GM19438 (cell line): Measurements from ENCODE around the gene CCDC78.
A peak's percentile ranks its signal among the peaks of the same experiment; 100 is the strongest.
"Not testable (repeated sequence)": the region's sequence is repeated elsewhere in the genome, so short reads cannot be mapped to it uniquely, and the experiment has no call there.

Source experiments
- ATAC-seq: cut with Tn5 transposase; IDR thresholded peaks from one replicate; pipeline ENCODE4 v1.9.1; 2021; ENCODE audit warnings: low read depth; ENCODE audit not compliant: unreplicated experiment

Gene CCDC78

DNA sequence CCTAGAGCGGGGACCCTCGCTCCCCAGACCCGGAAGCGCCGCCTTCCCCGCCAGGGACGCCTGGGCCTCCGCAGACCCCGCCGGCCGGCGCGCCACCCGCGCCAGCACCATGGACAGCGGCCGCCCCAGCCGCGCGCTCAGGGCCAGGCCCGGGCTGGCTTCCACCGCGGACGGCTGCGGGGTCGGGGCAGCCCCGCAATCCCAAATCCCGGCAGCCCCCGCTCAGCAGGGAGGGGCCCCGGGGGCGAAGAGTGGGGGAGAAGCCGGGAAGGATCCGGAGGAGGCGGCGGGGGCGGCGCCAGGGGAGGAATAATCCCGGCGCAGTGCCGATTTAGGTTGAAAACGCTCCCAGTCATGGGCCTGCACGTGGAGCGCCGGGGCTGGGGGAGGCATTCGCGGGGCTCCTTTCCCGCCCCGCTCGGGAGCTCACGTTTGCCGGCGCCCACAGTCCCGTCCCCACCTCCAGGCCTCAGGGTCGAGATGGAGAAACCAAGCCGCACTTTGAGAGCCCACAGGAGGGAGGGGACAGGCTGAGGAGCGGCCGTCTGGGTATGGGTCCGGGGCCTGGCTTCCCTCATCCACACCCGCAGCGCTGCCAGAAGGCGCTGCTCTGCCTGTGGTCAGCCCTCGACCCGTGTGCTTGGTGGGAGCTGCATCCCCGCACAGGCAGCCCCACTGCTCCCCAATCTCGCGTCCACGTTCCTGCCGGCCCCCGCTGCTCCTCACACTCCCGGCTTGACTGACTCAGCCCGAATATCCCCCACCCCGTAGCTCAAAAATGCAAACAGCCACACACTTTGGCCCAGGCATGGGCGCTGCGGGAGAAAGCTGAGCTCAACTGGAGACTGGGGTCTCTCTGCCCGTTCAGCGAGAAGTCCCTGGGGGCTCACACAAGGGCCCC lies 25.3 kb downstream of the CCDC78 start:
- ATAC-seq, result no peak

DNA sequence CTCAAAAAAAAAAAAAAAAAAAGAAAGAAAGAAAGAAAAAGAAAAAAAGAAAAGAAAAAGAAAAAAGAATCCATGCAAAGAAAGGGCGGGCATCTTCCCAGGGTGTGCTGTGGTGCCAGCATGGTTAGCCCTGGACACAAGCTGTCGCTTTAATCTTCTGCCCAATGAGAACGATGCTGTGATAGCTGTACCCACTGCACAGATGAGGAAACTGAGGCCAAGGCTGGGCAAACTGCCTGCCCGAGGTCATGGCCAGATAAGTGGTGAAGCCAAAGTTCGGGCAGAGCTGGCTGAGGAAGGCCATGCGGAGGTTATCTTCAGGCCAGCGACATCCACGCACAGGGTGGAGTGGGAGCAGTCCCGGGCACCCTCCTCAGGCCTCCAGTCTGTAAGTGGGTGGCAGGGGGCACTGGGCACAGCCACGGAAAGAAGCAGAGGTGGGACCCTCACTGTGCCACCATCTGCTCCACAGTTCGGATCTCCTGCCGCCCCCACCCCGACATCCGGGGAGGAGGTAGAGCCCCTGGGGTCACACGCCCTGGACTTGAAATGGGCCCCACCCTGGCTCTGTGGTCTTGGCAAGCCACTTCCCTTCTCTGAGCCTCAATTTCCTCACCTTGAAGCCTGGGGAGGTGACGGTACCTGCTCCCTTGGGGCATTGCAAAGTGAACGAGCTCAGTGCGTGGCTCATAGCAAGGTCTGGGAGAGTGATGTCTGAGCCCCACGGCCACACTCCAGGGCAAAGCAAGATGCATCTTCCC lies 27.2 kb downstream of the CCDC78 start:
- no peak for ATAC-seq

DNA sequence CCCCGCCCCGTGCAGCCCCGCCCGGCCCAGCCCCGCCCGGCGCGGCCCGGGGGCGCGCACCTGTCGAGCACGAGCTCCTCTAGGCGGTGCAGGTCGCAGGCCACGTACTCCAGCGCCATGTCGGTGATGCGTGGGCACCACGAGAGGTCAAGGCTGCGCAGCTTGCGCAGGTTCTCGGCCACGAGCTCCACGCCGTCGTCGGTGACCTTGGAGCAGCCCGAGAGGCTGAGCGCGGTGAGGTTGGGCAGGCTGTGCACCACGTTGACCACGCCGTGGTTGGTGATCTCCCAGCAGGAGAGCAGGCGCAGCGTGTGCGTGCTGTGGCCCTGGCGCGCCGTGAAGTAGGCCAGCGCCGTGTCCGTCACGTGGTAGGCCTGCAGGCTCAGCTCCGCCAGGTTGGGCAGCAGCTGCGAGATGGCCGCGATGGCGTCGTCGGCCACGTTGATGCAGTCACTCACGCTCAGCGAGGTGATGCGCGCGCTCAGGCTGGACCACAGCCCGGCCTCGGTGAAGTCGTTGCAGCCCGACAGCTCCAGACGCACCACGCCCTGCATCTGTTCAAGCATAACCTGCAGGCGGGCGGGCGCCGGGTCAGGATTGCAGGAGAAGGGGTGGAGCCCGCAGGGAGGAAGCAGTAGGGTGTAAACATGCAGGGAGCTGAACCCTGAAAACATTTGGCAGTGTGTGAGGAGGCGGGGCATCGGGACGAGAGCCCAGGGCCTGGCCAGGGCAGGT lies 30.7 kb downstream of the CCDC78 start:
- no peak for ATAC-seq

DNA sequence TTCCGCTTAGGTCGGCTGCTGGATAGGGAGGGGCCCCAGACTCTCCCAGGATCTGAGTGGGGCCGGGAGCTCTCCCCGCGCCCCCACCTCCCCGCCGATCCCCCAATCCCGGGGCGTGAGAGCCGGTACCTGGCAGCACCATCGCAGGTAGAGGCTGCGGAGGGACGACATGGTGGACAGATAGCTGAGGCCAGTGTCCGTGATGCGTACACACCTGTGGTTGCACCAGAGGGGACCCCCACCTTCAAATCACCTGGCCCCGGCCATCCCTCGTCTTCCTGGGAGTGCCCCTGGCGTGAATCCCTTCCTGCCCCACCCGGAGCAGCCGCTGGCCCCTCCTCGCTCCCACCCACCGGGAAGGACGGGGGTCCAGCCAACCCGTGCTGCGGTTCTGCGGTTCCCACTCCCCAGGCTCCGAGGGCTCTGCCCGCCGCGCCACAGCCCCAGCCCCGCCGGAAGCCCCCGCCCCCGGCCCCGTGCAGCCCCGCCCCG lies 31.3 kb downstream of the CCDC78 start:
- ATAC-seq, result no peak

DNA sequence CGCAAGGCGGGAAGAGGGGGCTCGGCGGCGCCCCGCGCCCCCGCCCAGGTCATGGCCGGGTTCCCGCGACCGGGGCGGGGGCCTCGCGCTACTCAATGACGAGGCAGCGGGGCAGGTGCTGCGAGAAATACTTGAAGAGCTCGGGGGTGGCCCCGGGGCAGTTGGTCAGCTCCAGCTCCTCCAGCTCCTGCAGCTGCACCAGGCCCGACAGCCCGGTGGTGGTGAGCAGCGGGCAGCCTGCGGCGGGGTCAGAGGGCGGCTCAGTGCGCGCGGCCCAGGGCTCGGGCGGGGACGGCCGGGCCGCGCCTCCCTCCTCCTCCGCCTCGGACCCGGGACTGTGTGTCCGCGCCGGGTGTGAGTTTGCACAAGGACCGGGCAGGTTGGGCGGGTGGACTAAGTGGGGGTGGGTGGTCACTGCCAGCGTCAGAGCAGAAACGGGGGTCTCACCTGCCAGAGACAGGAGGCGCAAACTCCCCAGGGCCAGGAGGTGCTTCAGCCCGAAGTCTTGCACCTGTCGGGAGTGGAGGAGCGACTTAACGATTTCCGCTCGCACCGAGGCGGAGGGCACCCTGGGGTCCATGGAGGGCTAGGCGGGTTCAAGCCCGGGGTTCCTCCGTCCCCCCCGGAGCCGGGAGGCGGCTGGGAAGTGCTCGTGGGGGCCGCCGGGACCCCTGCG lies 31.9 kb downstream of the CCDC78 start:
- no peak for ATAC-seq

DNA sequence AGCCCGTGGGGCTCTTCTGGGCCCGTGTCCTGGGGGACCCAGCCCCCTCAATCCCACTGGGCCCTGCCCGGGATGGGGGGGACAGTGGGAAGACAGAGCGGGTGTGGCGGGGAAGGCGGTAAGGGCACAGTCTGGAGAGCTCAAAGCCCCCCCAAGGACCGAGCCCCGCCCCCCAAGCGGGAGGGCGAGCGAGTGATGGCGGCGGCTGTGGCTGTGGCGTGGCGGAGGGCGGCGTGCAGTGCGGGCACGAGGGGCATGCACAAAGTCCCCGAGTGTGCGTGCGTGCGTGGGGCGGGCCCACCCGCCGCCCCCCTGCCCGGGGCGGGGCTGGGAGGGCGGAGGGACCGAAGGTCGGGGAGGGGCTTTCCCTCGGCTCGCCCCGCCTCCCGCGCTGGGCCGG lies 32.5 kb downstream of the CCDC78 start:
- ATAC-seq, result no peak

DNA sequence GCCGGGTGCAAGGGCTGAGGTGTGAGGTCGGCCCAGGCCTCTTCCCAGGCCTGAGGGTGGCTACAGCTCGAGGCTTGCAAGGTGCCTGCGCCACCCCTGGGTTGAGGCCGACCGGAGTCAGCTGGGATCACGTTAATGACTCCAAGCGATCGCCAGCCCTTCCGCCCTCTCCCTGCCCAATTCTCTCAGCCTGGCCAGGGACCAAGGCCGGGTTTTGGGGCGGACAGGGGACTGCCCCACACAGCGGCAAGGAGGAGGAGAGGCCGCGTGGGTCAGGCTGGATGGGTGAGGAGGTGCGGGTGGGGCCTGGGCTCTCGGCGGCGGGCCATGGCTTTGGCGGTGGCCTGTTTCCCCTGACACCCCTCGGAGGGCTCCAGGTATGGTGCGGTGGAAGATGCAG lies 32.9 kb downstream of the CCDC78 start:
- ATAC-seq, result no peak

DNA sequence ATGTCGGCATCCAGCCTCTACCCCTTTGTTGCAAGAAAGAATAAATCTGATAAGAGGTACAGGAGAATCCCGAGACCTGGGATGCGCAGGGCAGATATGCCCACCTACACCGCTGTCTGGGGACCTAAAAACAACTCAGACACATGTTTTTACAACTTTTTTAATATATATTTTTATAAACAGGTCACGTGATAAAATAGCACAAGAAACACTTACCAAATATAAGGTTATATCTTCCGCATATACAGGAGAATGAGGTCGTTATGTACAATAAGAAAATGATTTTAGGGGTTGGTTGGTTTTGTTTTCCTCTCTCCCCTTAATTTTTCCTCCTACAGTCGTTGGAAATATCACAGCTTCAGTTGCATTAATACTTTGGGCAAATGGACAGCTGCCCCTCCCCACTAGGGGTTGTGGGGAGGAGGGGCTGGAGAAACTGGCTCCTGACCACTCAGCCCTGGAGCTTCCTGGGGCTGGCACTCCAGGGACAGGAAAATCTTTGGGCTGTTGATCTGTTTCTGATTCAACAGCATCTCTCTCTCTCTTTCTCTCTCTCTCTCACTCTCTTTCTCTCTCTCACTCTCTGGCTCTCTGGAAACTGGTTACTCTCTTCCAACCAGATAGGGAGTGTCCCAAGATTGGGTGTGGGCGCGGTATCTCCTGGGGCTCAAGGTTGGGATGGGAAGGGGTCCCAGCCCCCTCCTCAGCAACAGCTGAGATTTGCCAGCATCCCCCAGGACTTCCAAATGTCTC lies 33.7 kb downstream of the CCDC78 start:
- ATAC-seq, result no peak

DNA sequence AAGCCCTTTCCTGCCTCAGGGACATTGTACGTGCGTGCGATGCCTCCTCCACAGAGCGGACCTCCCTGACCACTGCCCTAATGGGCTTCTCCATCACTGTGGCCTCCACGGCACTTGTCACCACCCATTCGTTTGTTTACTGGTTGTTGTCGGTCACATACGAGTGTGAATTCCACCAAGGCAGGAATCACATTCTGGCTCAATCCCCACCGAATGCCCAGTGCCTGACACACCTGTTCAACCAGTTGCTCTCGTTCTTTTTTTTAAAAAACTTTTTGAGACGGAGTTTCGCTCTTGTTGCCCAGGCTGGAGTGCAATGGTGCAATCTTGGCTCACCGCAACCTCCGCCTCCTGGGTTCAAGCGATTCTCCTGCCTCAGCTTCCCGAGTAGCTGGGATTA lies 35.0 kb downstream of the CCDC78 start:
- ATAC-seq, result not testable (repeated sequence)

DNA sequence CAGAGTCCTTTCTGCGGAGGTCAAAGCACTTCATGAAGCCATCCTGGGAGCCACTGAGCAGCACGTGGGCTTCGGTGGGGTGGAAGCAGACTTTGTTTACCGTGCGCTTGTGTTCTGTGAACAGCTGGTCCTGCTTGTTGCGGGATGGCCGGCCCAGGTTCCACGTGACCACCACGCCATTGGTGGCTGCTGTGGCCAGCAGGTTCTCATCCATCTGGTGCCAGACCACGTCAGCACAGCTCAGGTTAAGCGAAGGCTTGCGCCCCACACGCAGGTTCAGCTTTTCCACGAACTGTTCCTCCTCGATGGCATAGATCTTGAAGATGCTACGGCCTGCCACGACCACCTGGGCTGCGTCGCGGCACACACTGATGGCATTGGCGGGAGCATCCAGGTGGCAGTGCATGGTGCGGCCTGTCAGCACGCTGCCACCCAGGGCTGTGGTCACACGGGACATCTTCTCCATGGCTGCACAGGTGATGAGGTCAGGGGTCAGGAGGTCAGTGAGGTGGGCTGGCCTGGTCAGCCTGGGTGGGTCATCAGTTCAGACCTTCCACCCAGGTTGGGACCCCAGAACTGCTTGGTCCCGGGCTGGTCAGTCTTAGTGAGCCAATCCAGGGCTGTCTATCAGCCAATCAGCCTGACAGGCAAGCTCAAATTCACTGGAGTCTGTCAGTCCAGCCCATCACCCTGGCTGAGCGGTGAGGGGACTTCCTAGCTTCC lies 36.9 kb downstream of the CCDC78 start:
- no peak for ATAC-seq

DNA sequence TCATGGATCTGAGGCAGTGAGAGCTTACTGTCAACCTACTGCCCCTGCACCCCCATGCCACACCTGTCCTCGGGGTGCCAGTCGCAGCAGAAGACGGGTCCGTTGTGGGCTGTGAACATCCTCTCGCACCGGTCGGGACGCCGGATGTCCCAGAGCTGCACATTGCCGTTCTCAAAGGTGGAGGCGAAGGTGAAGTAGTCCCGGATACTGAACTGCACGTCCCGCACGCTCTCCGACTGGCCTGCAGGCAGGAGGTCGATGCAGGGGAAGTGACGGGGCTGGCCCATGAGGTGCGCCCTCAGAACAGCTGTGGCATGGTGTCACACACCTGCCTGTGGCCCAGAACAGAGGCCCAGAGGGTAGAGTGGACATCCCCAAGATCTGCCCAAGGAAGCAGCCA lies 38.7 kb downstream of the CCDC78 start:
- ATAC-seq, result no peak

DNA sequence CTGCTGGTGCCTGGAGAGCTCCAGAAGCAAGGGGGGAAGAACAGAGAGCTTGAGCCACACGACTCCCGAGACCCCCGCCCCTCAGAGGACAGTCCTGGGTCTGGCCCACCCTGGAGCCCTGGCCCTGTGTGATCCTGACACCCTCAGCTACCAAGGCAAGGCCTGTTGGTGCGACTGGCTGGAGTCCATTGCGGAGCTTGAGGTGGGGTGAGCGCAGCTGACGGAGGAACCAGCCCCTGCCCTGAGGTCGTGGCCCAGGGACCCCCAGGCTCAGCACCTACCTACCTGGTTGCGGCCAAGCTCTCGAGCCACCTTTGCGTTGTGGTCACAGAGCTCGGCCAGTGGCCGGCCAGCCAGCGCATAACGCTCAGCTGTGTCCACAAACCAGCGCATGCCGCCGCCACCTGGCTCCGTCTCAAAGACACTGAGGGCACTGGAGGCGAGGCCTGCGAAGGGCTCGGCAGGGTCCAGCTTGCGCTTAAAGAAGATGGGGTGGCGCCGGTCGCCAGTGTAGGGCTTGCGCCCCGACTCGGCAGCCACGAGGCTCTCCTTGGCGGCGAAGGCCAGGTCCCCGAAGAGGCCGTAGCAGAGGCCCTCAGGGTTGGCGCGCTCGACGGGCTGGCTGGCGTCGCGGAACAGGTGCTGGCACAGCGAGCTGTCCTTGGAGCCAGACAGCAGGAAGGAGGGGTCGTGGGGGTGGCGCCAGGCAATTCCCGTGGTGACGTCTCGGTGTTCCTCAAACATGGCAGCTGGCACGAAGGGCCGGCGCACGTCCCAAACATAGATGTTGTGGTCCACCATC lies 39.6 kb downstream of the CCDC78 start:
- no peak for ATAC-seq

DNA sequence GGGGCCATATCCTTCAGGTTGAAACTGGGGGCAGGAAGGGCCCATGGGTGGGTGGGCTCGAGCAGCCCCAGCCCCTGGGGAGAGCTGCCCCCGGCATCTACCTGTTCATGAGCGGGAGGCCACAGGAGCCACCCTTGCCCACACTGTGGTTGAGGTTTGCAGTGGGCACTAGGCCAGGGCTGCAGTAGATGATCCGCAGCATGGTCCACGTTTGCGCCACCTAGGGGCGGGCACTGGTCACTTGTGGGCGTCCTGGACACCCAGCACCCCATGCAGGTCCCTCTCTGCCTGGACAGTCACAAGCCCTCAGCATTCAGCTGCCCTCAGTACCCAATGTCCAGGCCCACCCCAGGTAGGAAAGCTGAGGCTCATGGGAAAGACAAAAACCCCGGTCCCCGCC lies 40.3 kb downstream of the CCDC78 start:
- no peak for ATAC-seq

DNA sequence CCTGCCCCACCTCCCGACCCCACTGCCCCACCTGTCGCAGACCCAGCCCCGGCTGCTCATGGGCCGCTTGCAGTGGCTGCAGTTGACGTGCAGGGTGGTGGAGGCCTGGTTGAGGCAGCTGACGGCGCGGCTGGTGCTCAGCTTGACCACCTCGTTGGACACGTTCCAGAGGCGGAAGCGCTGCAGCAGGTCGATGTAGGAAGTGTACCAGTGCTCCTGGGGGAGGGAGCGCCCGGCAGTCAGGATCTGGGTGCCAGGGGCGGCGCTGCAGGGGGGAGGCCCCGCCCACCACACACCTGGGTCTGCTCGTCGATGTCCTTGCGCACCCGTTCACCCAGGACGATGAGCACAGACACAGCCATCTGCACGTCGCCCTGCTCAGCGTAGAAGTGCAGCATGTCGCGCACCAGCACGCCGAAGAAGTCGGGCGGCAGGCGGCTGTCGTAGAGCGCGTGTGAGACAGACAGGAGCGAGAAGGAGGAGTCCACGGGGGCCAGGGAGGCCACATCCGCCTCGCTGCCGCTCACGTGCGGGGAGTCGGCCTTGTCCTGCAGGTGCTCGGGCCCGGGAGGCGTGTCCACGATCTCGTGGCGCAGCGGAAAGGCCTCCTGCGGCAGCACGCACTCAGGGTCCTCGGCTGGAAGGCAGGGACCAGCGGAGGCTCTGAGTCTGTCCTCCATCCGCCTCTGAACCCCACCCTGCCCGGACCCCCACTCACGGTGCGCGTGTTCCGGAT lies 41.1 kb downstream of the CCDC78 start:
- no peak for ATAC-seq

DNA sequence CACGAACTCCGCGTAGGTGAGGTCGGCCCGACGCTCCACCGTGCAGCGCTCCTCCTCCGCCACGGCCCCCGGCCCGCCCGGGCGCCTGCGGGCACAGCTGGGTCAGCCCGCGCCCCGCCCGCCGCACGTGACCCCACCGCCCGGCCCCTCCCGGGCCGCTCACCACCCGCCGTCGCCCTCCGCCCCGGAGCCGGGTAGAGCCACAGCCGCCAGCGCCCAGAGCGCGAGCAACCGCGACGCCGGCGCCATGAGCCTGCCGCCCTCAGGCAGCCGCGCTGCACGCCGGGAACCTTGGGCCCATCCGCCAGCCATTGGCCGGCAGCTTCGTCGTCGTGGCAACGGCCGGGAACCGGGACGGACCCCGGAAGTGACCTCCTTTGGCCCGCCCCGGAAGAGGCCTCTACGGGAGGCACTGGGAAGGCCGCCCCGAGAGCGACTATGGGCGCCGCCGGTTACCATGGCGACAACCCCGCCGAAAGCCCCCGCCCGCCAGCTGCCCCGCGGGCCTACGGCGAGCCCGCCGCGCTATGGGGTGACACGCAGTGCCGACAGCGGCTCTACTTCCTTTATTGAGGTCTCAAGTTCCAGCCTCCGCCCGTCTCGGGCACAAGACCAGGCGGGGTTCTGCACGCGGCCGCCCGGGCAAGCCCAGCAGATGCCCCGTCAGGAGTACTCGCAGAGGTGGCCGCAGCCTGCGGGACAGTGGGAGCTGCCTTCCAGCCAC lies 42.0 kb downstream of the CCDC78 start, which contains the start of gene JMJD8:
JMJD8 (minus strand) TSS at position 264 of the 724 bp plus-strand sequence; CDS start at position 249, 15 bp downstream.
- ATAC-seq, result peak; percentile 60

DNA sequence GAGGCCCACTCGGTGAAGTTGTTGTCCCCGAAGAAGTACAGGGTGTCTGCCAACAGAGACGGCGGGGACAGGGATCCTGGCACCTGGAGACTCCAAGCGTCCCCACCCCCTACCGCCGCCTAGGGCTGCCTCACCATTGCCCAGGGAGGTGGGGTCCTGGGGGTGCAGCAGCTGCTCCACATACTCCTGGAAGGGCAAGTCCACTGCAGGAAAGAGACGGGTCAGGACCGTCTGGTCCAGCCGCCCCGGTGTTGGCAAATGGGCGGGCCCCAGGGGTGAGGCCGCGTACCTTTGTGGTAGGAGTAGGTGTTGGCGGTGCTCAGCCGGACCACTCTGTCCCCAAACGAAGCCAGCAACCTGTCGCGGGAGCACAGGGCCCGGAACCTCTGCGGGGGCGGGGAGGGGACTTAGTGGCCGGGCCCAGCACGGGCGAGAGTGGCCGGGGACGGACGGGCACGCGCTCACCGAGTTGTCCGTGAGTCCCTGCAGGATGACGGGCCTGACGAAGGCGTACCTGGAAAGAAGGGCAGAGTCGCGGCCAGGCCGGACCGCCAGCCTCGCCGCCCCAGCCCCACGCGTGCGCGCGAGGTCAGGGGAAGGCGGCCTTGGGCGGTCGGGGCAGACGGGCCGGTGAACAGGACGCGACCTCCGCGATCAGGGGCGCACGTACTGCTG lies 42.7 kb downstream of the CCDC78 start:
- no peak for ATAC-seq
